Neural progenitor cell (in vitro differentiated cells): ENCODE data around the gene PPP6R3. TPM values are rescaled to one million over a fixed set of nuclear protein-coding genes. Genes with fewer than 3 reads are reported as not detected.

Experiments
- DNase-seq: peaks from one replicate; pipeline ENCODE4 v3.0.0-alpha.2; 2016; ENCODE audit warnings: low spot score
- H2AFZ ChIP-seq: fragments of 200-600 bp; sonication (generic); replicated peaks from 2 replicates; pipeline ENCODE4 v1.6.1; 2016; ENCODE audit warnings: antibody characterized with exemption
- H3F3A ChIP-seq: fragments of 200-600 bp; sonication (generic); 2 replicates; pipeline ENCODE4 v1.6.1; 2016; ENCODE audit warnings: antibody characterized with exemption, low read depth
- H3K27ac ChIP-seq: fragments of 200-600 bp; sonication (generic); 2 replicates; pipeline ENCODE4 v1.5.1; 2016; ENCODE audit warnings: mild to moderate bottlenecking
- H3K27me3 ChIP-seq: fragments of 200-600 bp; sonication (generic); 2 replicates; pipeline ENCODE4 v1.6.1; 2016; ENCODE audit warnings: mild to moderate bottlenecking, moderate library complexity
- H3K36me3 ChIP-seq: fragments of 200-600 bp; sonication (generic); 2 replicates; pipeline ENCODE4 v1.5.1; 2016
- H3K4me1 ChIP-seq: fragments of 200-600 bp; sonication (generic); 2 replicates; pipeline ENCODE4 v1.6.1; 2016; ENCODE audit warnings: mixed run types
- H3K4me2 ChIP-seq: fragments of 200-600 bp; sonication (generic); 2 replicates; pipeline ENCODE4 v1.6.1; 2016
- H3K4me3 ChIP-seq: fragments of 200-600 bp; sonication (generic); 2 replicates; pipeline ENCODE4 v1.5.1; 2016
- H3K79me2 ChIP-seq: fragments of 200-600 bp; sonication (generic); 2 replicates; pipeline ENCODE4 v1.6.1; 2016; ENCODE audit warnings: low read depth
- H3K9ac ChIP-seq: fragments of 200-600 bp; sonication (generic); 2 replicates; pipeline ENCODE4 v1.6.1; 2016
- H3K9me3 ChIP-seq: fragments of 200-600 bp; sonication (generic); 2 replicates; pipeline ENCODE4 v1.5.1; 2016; ENCODE audit warnings: low read depth
- H4K20me1 ChIP-seq: fragments of 200-600 bp; sonication (generic); 2 replicates; pipeline ENCODE4 v1.6.1; 2016; ENCODE audit warnings: low read depth
- H3K27ac Mint-ChIP-seq: 3 replicates; pipeline ENCODE4 v1.8.0; 2021; ENCODE audit warnings: mixed read lengths
- H3K27me3 Mint-ChIP-seq: 2 replicates; pipeline ENCODE4 v1.8.0; 2022; ENCODE audit warnings: low read depth, mild to moderate bottlenecking, inconsistent platforms, moderate library complexity, mixed read lengths; ENCODE audit not compliant: insufficient read depth
- H3K36me3 Mint-ChIP-seq: 3 replicates; pipeline ENCODE4 v1.8.0; 2021; ENCODE audit warnings: mixed read lengths
- H3K4me1 Mint-ChIP-seq: 3 replicates; pipeline ENCODE4 v1.8.0; 2021; ENCODE audit warnings: mixed read lengths
- H3K4me3 Mint-ChIP-seq: 3 replicates; pipeline ENCODE4 v1.8.0; 2021; ENCODE audit warnings: mild to moderate bottlenecking, moderate library complexity, mixed read lengths
- H3K9me3 Mint-ChIP-seq: 3 replicates; pipeline ENCODE4 v1.8.0; 2020; ENCODE audit warnings: mixed read lengths
- CTCF ChIP-seq: fragments of 200-600 bp; sonication (generic); IDR thresholded peaks from 2 replicates; pipeline ENCODE4 v1.5.1; 2017; ENCODE audit warnings: antibody characterized with exemption, mild to moderate bottlenecking
- EZH2 ChIP-seq: fragments of 200-600 bp; sonication (generic); IDR thresholded peaks from 2 replicates; pipeline ENCODE4 v1.6.1; 2017; ENCODE audit warnings: antibody characterized with exemption, mild to moderate bottlenecking, moderate library complexity
- EZH2phosphoT487 ChIP-seq: fragments of 200-600 bp; sonication (generic); IDR thresholded peaks from 2 replicates; pipeline ENCODE4 v1.6.1; 2017; ENCODE audit warnings: antibody characterized with exemption
- total RNA-seq: library from RNA; depleted of rRNA; stranded (reverse); fragments of >200 nt; gene quantifications from 2 replicates; pipeline ENCODE4 v1.2.3, GENCODE V29; 2015; ENCODE audit warnings: low replicate concordance

Gene PPP6R3
- total RNA-seq, 1 donor from 2014 or later, result 197 TPM

- Histone ChIP-seq H3K9me3 (no peaks in the 10 kb centered on the region), H3K27me3 (no peaks in the 10 kb centered on the region), H3K4me2 (no peak overlapping the region), H3K36me3 (no peaks in the 10 kb centered on the region), H3K4me1 (no peaks in the 10 kb centered on the region), H4K20me1 (no peaks in the 10 kb centered on the region), H3K4me3 (no peak overlapping the region), H3K79me2 (no peaks in the 10 kb centered on the region), H2AFZ (no peak overlapping the region), H3F3A (no peaks in the 10 kb centered on the region), H3K9ac (no peak overlapping the region), H3K27ac (no peak overlapping the region)
- Mint-ChIP-seq H3K4me1 (no peaks in the 10 kb centered on the region), H3K27ac (no peak overlapping the region), H3K4me3 (no peak overlapping the region), H3K36me3 (peaks cover 11% of the 10 kb centered on the region), H3K27me3 (no peaks in the 10 kb centered on the region), H3K9me3 (no peaks in the 10 kb centered on the region)
- no peak for DNase-seq
- TF ChIP-seq CTCF (no peak), EZH2phosphoT487 (no peak), EZH2 (no peak)
These were observed 11.9 kb upstream of the PPP6R3 start for GRCh38 chr11:68448604-68449011.

DNA sequence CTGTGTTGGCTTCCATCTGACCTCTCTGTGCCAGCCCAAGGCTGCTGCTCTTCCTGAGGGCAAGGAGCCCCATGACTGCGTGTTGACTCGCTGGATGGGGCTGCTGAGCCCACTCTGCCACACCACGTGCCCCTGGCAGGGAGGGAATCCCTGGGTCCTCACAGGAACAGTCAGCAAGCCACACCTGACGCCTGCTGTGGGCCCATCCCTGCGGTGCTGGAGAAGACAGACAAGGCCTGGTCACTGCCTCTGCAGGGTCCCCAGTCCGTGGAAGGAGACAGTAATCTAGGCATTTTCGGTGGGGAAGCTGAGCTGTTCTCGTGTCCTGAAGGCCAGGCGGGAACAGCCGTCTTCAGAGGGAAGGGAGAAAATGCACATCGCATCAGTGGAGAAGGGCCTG is 10.6 kb upstream of the PPP6R3 start:
- Mint-ChIP-seq H3K36me3 (peaks cover 11% of the 10 kb centered on the region), H3K4me3 (no peak overlapping the region), H3K27me3 (peaks cover 3% of the 10 kb centered on the region), H3K9me3 (no peaks in the 10 kb centered on the region), H3K27ac (no peak overlapping the region), H3K4me1 (no peaks in the 10 kb centered on the region)
- Histone ChIP-seq H2AFZ (no peak overlapping the region), H3K4me3 (no peak overlapping the region), H4K20me1 (no peaks in the 10 kb centered on the region), H3K36me3 (no peaks in the 10 kb centered on the region), H3F3A (peaks cover 3% of the 10 kb centered on the region), H3K4me2 (no peak overlapping the region), H3K27ac (no peak overlapping the region), H3K9ac (no peak overlapping the region), H3K4me1 (no peaks in the 10 kb centered on the region), H3K27me3 (no peaks in the 10 kb centered on the region), H3K79me2 (no peaks in the 10 kb centered on the region), H3K9me3 (no peaks in the 10 kb centered on the region)
- no peak for TF ChIP-seq EZH2
- no peak for TF ChIP-seq CTCF
- TF ChIP-seq EZH2phosphoT487, result no peak
- DNase-seq, result no peak

GRCh38 chr11:68450711-68451110 is 9.8 kb upstream of the PPP6R3 start:
- Mint-ChIP-seq H3K4me3 (no peak overlapping the region), H3K27ac (no peak overlapping the region), H3K27me3 (peaks cover 3% of the 10 kb centered on the region), H3K36me3 (peaks cover 11% of the 10 kb centered on the region), H3K9me3 (no peaks in the 10 kb centered on the region), H3K4me1 (no peaks in the 10 kb centered on the region)
- Histone ChIP-seq H3K9me3 (no peaks in the 10 kb centered on the region), H4K20me1 (no peaks in the 10 kb centered on the region), H3K36me3 (no peaks in the 10 kb centered on the region), H2AFZ (no peak overlapping the region), H3K9ac (no peak overlapping the region), H3K79me2 (no peaks in the 10 kb centered on the region), H3F3A (peaks cover 3% of the 10 kb centered on the region), H3K4me2 (no peak overlapping the region), H3K4me1 (no peaks in the 10 kb centered on the region), H3K4me3 (no peak overlapping the region), H3K27ac (no peak overlapping the region), H3K27me3 (no peaks in the 10 kb centered on the region)
- no peak for TF ChIP-seq EZH2
- TF ChIP-seq CTCF, result no peak
- no peak for TF ChIP-seq EZH2phosphoT487
- DNase-seq, result no peak

DNA sequence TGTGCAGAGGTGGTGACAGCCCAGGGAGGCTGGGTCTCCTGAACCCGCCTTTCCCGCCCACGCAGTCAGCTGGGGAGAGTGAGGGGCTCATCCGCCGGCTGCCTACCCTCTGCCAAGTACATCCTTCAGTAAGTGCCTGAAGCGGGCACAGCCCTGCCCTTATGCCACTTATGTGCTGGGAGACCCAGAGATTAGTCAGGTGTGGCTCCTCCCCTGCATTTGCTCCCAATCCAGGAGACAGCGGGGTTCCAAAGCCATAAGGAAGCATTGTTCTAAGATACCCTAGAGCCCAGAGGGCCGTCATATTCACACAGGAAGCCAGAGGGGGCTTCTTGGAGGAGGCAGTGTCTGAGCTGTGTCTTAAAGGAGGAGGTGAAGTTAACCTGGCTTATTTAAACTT is 5.8 kb upstream of the PPP6R3 start:
- H3F3A ChIP-seq, result peaks cover 10% of the 10 kb centered on the region
- Mint-ChIP-seq H3K27ac (no peak overlapping the region), H3K4me3 (no peak overlapping the region), H3K36me3 (peaks cover 3% of the 10 kb centered on the region), H3K9me3 (peaks cover under 1% of the 10 kb centered on the region), H3K4me1 (peaks cover 5% of the 10 kb centered on the region), H3K27me3 (peaks cover 10% of the 10 kb centered on the region)
- DNase-seq, result peak; percentile 21
- TF ChIP-seq EZH2phosphoT487, result no peak
- no peak for TF ChIP-seq CTCF
- no peak for TF ChIP-seq EZH2
- H3K9ac ChIP-seq, result no peak overlapping the region
- no peak overlapping the region for H3K4me3 ChIP-seq
- no peak overlapping the region for H3K27ac ChIP-seq
- no peak overlapping the region for H3K4me2 ChIP-seq
- no peaks in the 10 kb centered on the region for H3K9me3 ChIP-seq
- H3K79me2 ChIP-seq, result no peaks in the 10 kb centered on the region
- no peak overlapping the region for H2AFZ ChIP-seq
- no peaks in the 10 kb centered on the region for H3K27me3 ChIP-seq
- no peaks in the 10 kb centered on the region for H3K36me3 ChIP-seq
- H3K4me1 ChIP-seq, result no peaks in the 10 kb centered on the region
- H4K20me1 ChIP-seq, result no peaks in the 10 kb centered on the region
